ENCODE results near the gene TMCO2. TPM values are rescaled to one million over a fixed set of nuclear protein-coding genes. Genes with fewer than 3 reads are reported as not detected.

Gene TMCO2
- total RNA-seq, 1 donor from 2014 or later: not detected

DNA sequence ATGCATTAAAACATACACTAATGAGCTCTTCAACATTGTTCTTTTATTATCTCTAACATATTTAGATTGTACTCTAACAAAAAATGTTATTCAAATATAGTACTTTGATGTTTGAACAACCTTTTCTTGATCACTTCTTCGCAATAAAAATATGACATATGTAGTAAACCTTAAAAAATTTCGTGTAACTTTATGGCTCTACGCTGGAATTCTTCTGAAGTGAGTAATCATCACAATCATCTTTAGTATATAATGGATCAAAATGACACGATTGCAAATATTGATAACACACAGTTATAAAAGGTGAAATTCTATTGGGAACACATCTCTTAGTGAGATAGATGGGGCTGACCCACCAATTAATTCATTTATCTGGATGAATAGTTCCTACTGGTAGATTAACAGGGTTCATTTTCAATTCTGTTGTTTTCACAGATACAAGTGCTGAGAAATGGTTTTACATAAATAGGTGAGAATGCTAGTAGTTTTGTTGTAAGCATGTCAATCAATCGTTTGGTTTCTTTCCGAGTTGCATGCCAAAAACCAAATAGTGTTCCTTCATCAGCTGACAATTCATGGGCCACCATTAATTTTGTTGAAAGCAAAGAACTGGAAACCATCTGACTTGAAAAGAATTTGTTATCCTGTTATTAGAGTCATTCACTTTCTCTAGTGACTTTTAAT, 8.8 kb downstream of the TMCO2 start:
- peaks cover 8 to 14% (median 14%) of the 10 kb centered on the region in 3 donors for H3K36me3 ChIP-seq (ENCODE audit: control insufficient read depth in 3 of 3, insufficient read depth in 3 of 3, low read length in 3 of 3)
- H3K4me1 ChIP-seq (ENCODE audit: control insufficient read depth in 3 of 3, insufficient read depth in 3 of 3, low read length in 3 of 3): peaks cover 13 to 39% (median 13%) of the 10 kb centered on the region in 3 donors
- H3K9me3 ChIP-seq (ENCODE audit: control insufficient read depth in 3 of 3, low read length in 3 of 3): no peaks in the 10 kb centered on the region
- no peak overlapping the region for H3K27ac ChIP-seq (ENCODE audit: low read depth, low read length)
- no peaks in the 10 kb centered on the region for H3K27me3 ChIP-seq (ENCODE audit: control insufficient read depth in 3 of 3, insufficient read depth in 3 of 3, low read length in 3 of 3)
- H3K9ac ChIP-seq (ENCODE audit: low read depth in 1 of 3, low read length in 3 of 3): peak overlapping the region; percentile 91 to 100 (median 94)
- H3K4me3 ChIP-seq (ENCODE audit: low read length in 3 of 3): peak overlapping the region; percentile 99 to 100 (median 100)

DNA sequence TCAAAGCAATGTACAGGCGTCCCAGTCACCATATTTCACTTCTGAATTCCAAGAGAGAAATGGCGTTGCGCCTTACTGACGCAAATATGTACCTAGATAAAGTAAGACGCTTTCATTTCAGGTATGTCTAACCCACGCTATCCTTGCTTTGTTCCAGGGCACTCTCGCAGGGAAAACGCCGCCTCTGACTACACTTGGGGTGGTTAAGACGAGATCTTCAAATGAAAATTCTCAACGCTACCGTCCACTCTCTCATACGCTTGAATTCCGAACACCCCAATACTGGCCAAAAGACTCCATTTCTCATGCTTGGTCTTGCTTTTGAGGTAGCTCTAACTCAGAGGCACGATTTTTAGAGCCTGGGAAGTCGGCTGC, 9.6 kb downstream of the TMCO2 start:
- H3K36me3 ChIP-seq (ENCODE audit: control insufficient read depth in 3 of 3, insufficient read depth in 3 of 3, low read length in 3 of 3): peaks cover 8 to 21% (median 15%) of the 10 kb centered on the region in 3 donors
- H3K9ac ChIP-seq (ENCODE audit: low read depth in 1 of 3, low read length in 3 of 3): peak overlapping the region; percentile 91 to 100 (median 94)
- peak overlapping the region; percentile 97 for H3K27ac ChIP-seq (ENCODE audit: low read depth, low read length)
- peaks cover 13 to 39% (median 13%) of the 10 kb centered on the region in 3 donors for H3K4me1 ChIP-seq (ENCODE audit: control insufficient read depth in 3 of 3, insufficient read depth in 3 of 3, low read length in 3 of 3)
- H3K9me3 ChIP-seq (ENCODE audit: control insufficient read depth in 3 of 3, low read length in 3 of 3): no peaks in the 10 kb centered on the region
- H3K4me3 ChIP-seq (ENCODE audit: low read length in 3 of 3): peak overlapping the region; percentile 99 to 100 (median 100)
- H3K27me3 ChIP-seq (ENCODE audit: control insufficient read depth in 3 of 3, insufficient read depth in 3 of 3, low read length in 3 of 3): no peaks in the 10 kb centered on the region

DNA sequence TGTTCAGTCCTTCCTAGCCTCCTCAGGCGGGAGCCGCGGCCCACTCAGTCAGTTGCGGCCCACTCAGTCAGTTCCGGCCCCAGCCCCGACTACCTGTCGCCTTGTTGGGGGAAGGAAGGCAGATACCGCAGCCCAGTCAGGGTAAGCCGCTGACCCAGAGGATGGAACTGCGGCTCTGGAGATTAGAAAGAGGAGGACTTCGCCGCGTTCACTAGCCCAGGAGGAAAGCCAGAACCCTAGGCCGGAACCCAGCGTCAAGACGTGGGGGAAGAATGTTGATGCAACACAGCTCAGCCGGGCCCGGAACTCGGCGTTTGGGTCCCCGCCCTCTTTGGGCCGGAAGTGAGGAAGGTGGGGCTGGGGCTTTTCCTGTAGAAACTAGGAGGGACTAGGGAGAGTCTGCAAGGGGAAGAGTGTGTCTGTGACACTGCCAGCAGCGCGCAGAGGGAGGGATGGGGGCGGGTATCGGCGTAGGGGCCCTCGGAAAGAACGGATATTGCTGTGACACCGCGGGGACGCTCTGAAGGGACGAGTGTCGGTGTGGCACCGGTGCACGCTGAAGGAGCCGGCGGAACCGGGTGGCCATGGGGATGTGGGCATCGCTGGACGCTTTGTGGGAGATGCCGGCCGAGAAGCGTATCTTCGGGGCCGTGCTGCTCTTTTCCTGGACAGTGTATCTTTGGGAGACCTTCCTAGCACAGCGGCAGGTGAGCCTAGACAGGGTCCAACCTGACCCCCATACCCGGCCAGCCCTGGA, 10.1 kb downstream of the TMCO2 start, which contains the start of gene ZMPSTE24:
Gene ZMPSTE24, plus strand, starts transcription at position 549 of the 757 bp plus-strand sequence. Its CDS starts 36 bp downstream, at position 585.
- Histone ChIP-seq H3K4me3 (ENCODE audit: low read length in 3 of 3) (peak within 1 kb of the TSS; percentile 99 to 100 (median 100)), H3K27me3 (ENCODE audit: control insufficient read depth in 3 of 3, insufficient read depth in 3 of 3, low read length in 3 of 3) (no peaks in the 10 kb centered on the region), H3K9me3 (ENCODE audit: control insufficient read depth in 3 of 3, low read length in 3 of 3) (no peaks in the 10 kb centered on the region), H3K4me1 (ENCODE audit: control insufficient read depth in 3 of 3, insufficient read depth in 3 of 3, low read length in 3 of 3) (peaks cover 13 to 39% (median 14%) of the 10 kb centered on the region in 3 donors), H3K27ac (ENCODE audit: low read depth, low read length) (peak within 1 kb of the TSS; percentile 97), H3K36me3 (ENCODE audit: control insufficient read depth in 3 of 3, insufficient read depth in 3 of 3, low read length in 3 of 3) (peaks cover 8 to 25% (median 18%) of the 10 kb centered on the region in 3 donors), H3K9ac (ENCODE audit: low read depth in 1 of 3, low read length in 3 of 3) (peak within 1 kb of the TSS; percentile 91 to 100 (median 94))

DNA sequence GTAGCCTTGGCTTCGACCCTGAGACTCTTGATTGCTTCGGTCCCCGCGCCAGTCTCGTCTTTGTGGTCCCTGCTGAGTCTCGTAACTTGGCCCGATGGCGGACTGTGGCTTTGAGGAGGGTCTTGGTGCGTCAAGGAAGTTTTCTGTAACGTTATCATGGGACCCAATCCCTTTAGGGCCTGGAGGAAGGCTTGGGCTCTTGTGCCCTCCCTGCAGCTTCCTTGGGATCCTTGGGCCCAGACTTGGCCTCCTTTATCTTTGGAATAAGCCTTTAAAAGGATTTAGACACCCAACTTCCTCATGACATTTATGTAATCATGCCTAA, 10.7 kb downstream of the TMCO2 start:
- Histone ChIP-seq H3K36me3 (ENCODE audit: control insufficient read depth in 3 of 3, insufficient read depth in 3 of 3, low read length in 3 of 3) (peaks cover 8 to 28% (median 22%) of the 10 kb centered on the region in 3 donors), H3K27ac (ENCODE audit: low read depth, low read length) (peak overlapping the region; percentile 97), H3K4me3 (ENCODE audit: low read length in 3 of 3) (peak overlapping the region; percentile 99 to 100 (median 100)), H3K9me3 (ENCODE audit: control insufficient read depth in 3 of 3, low read length in 3 of 3) (no peaks in the 10 kb centered on the region), H3K4me1 (ENCODE audit: control insufficient read depth in 3 of 3, insufficient read depth in 3 of 3, low read length in 3 of 3) (peaks cover 17 to 44% (median 18%) of the 10 kb centered on the region in 3 donors), H3K27me3 (ENCODE audit: control insufficient read depth in 3 of 3, insufficient read depth in 3 of 3, low read length in 3 of 3) (no peaks in the 10 kb centered on the region), H3K9ac (ENCODE audit: low read depth in 1 of 3, low read length in 3 of 3) (peak overlapping the region; percentile 91 to 95 (median 94))

DNA sequence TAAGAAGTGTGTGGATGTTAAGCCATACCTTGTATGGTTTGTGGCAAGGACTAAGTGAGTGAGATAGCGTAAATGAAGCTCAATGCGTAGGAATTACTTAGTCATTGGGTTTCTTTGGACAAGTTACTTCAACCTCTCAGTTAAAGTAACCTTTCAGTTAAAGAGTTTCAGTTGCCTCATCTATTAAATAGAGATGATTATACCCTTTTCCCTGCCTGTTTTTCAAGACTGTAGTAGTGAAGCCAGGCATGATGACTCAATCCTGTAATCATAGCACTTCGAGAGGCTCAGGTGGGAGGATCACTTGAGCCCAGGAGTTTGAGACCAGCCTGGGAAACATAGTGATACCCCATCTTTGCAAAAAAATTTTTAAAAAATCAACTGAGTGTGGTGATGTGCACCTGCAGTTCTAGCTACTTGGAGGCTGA, 16.6 kb downstream of the TMCO2 start:
- H3K27ac ChIP-seq (ENCODE audit: low read depth, low read length): no peak overlapping the region
- H3K4me3 ChIP-seq (ENCODE audit: low read length in 3 of 3): no peak overlapping the region
- no peak overlapping the region for H3K9ac ChIP-seq (ENCODE audit: low read depth in 1 of 3, low read length in 3 of 3)
- H3K27me3 ChIP-seq (ENCODE audit: control insufficient read depth in 3 of 3, insufficient read depth in 3 of 3, low read length in 3 of 3): no peaks in the 10 kb centered on the region
- H3K9me3 ChIP-seq (ENCODE audit: control insufficient read depth in 3 of 3, low read length in 3 of 3): no peaks in the 10 kb centered on the region
- peaks cover 15 to 22% (median 20%) of the 10 kb centered on the region in 3 donors for H3K4me1 ChIP-seq (ENCODE audit: control insufficient read depth in 3 of 3, insufficient read depth in 3 of 3, low read length in 3 of 3)
- H3K36me3 ChIP-seq (ENCODE audit: control insufficient read depth in 3 of 3, insufficient read depth in 3 of 3, low read length in 3 of 3): peaks cover 12 to 32% (median 29%) of the 10 kb centered on the region in 3 donors

DNA sequence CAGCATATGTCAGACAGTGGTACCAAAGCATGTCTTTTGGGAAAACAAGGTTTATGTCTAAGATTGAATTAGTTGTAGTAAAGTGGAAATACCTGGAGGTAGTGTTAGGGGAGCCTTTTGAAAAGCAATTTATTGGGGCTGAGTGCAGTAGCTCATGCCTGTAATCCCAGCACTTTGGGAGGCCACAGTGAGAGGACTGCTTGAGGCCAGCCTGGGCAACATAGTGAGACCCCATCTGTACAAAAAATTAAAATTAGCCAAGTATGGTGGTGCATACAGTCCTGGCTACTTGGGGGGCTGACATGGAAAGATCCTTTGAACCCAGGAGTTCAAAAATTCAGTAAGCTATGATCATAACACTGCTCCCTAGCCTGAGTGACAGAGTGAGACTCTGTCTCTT, 17.6 kb downstream of the TMCO2 start:
- no peak overlapping the region for H3K9ac ChIP-seq (ENCODE audit: low read depth in 1 of 3, low read length in 3 of 3)
- H3K9me3 ChIP-seq (ENCODE audit: control insufficient read depth in 3 of 3, low read length in 3 of 3): no peaks in the 10 kb centered on the region
- peaks cover 9 to 35% (median 33%) of the 10 kb centered on the region in 3 donors for H3K36me3 ChIP-seq (ENCODE audit: control insufficient read depth in 3 of 3, insufficient read depth in 3 of 3, low read length in 3 of 3)
- no peaks in the 10 kb centered on the region for H3K27me3 ChIP-seq (ENCODE audit: control insufficient read depth in 3 of 3, insufficient read depth in 3 of 3, low read length in 3 of 3)
- H3K27ac ChIP-seq (ENCODE audit: low read depth, low read length): peak overlapping the region; percentile 28
- H3K4me3 ChIP-seq (ENCODE audit: low read length in 3 of 3): no peak overlapping the region
- H3K4me1 ChIP-seq (ENCODE audit: control insufficient read depth in 3 of 3, insufficient read depth in 3 of 3, low read length in 3 of 3): peaks cover 9 to 17% (median 14%) of the 10 kb centered on the region in 3 donors

DNA sequence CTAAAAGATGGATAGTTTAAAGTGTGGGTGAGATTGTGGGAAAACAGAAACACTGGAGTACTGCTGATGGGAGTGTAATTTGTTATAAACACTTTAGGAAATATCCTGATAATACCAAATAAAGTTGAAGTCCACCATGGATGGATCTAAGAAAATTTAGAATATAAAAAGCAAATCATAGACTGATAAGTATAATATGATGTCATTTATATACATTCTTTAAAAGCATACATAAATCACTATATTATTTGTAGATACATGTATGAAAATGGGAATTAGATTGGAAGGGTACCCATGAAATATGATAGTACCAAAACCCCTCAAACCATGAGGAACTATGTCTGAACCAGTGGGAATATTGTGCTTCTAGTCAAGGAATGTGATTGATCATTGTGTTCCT, 18.2 kb downstream of the TMCO2 start:
- peak overlapping the region; percentile 34 for H3K27ac ChIP-seq (ENCODE audit: low read depth, low read length)
- H3K36me3 ChIP-seq (ENCODE audit: control insufficient read depth in 3 of 3, insufficient read depth in 3 of 3, low read length in 3 of 3): peaks cover 11 to 35% (median 32%) of the 10 kb centered on the region in 3 donors

DNA sequence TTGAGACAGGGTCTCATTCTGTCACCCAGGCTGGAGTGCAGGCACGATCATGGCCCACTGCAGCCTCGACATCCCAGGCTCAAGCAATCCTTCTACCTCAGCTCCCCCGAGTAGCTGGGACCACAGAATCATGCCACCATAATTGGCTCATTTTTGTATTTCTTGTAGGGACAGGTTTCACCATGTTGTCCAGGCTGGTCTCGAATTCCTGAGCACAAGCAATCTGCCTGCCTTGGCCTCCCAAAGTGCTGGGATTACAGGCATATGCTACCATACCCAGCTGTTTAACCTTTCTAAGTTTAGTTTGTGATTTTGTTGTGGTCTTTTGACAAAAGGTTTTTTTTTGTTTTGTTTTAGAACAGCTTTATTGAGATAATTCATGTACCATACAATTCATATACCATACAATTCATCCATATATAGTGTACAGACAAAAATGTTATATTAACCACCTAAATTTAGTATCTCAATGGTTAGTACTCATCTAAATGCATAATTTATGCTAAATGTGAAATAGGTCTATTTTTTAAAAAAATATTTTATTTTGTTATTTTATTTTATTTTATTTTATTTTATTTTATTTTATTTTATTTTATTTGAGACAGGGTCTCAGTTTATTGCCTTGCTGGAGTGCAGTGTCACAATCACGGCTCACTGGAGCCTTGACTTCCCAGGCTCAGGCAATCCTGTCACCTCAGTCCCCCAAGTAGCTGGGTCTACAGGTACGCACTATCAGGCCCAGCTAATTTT, 19.2 kb downstream of the TMCO2 start:
- H3K36me3 ChIP-seq (ENCODE audit: control insufficient read depth in 3 of 3, insufficient read depth in 3 of 3, low read length in 3 of 3): peaks cover 12 to 34% (median 28%) of the 10 kb centered on the region in 3 donors
- H3K9me3 ChIP-seq (ENCODE audit: control insufficient read depth in 3 of 3, low read length in 3 of 3): no peaks in the 10 kb centered on the region
- no peaks in the 10 kb centered on the region for H3K27me3 ChIP-seq (ENCODE audit: control insufficient read depth in 3 of 3, insufficient read depth in 3 of 3, low read length in 3 of 3)
- peaks cover 8 to 16% (median 8%) of the 10 kb centered on the region in 3 donors for H3K4me1 ChIP-seq (ENCODE audit: control insufficient read depth in 3 of 3, insufficient read depth in 3 of 3, low read length in 3 of 3)
- peak overlapping the region in 2 of 3 donors; percentile 23 to 49 for H3K4me3 ChIP-seq (ENCODE audit: low read length in 3 of 3)
- peak overlapping the region in 2 of 3 donors; percentile 57 to 58 for H3K9ac ChIP-seq (ENCODE audit: low read depth in 1 of 3, low read length in 3 of 3)
- peak overlapping the region; percentile 84 for H3K27ac ChIP-seq (ENCODE audit: low read depth, low read length)

More for the DNA sequence above, 18.2 kb downstream of the TMCO2 start:
- Histone ChIP-seq H3K4me3 (ENCODE audit: low read length in 3 of 3) (peak overlapping the region in 1 of 3 donors; percentile 34), H3K4me1 (ENCODE audit: control insufficient read depth in 3 of 3, insufficient read depth in 3 of 3, low read length in 3 of 3) (peaks cover 8 to 16% (median 12%) of the 10 kb centered on the region in 3 donors), H3K9ac (ENCODE audit: low read depth in 1 of 3, low read length in 3 of 3) (no peak overlapping the region), H3K27me3 (ENCODE audit: control insufficient read depth in 3 of 3, insufficient read depth in 3 of 3, low read length in 3 of 3) (no peaks in the 10 kb centered on the region), H3K9me3 (ENCODE audit: control insufficient read depth in 3 of 3, low read length in 3 of 3) (no peaks in the 10 kb centered on the region)

DNA sequence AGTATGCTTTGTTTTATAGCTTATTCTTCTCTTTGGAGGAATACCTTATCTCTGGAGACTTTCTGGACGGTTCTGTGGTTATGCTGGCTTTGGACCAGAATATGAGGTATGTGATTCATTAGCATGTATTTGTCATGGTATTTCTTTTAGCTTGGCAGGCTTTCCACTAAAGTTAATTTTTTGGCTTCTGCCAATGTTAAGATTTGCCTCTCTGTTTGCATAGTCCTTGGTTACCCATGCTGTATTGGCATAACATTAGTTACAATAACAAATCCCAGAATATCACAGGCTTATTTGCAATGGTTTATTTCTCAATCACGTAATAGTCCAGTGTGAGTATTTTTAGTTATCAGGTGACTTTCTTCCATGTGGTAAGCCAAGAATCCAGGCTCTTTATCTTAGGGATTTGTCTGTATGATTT, 20.0 kb downstream of the TMCO2 start:
- Histone ChIP-seq H3K4me1 (ENCODE audit: control insufficient read depth in 3 of 3, insufficient read depth in 3 of 3, low read length in 3 of 3) (peaks cover 8 to 16% (median 8%) of the 10 kb centered on the region in 3 donors), H3K27me3 (ENCODE audit: control insufficient read depth in 3 of 3, insufficient read depth in 3 of 3, low read length in 3 of 3) (no peaks in the 10 kb centered on the region), H3K36me3 (ENCODE audit: control insufficient read depth in 3 of 3, insufficient read depth in 3 of 3, low read length in 3 of 3) (peaks cover 12 to 39% (median 24%) of the 10 kb centered on the region in 3 donors), H3K9me3 (ENCODE audit: control insufficient read depth in 3 of 3, low read length in 3 of 3) (no peaks in the 10 kb centered on the region), H3K27ac (ENCODE audit: low read depth, low read length) (peak overlapping the region; percentile 84), H3K4me3 (ENCODE audit: low read length in 3 of 3) (peak overlapping the region in 1 of 3 donors; percentile 49), H3K9ac (ENCODE audit: low read depth in 1 of 3, low read length in 3 of 3) (peak overlapping the region in 2 of 3 donors; percentile 57 to 58)

Data from skeletal muscle tissue (tissue), 4 donors.